ENCODE results near the gene SAMD10. TPM values are rescaled to one million over a fixed set of nuclear protein-coding genes. Genes with fewer than 3 reads are reported as not detected.

The SAMD10 gene
- total RNA-seq, 2 donors from 2014 or later = 1.1 to 1.5 TPM

DNA sequence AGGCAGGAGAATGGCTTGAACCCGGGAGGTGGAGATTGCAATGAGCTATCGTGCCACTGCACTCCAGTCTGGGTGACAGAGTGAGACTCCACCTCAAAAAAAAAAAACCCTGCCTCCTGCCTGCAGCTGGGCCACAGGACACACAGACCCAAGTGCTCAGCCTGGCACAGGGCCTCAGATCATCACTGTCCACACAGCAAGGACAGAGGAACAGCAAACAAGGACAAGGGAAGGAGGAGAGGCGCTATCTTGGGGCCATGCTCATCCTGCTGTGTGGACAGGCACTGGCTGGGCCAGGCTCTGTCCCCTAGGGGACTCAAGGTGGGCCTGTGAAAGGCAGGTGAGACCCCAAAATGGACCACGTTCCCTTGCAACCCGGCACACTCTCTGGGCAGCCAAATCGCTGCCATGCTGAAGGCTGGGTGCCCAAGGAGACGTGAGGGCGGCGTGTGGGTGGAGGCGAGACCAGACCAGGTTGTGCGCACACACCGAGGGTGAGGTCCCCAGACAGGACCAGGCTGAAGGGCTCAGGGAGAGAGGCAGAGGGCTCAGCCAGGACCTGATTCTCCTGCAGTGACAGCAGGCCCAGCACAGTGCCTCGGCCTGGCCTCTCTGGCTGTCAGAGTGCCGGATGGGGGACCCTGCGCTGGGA, 32.3 kb downstream of the SAMD10 start:
- no peak for DNase-seq (ENCODE audit: low spot score)

DNA sequence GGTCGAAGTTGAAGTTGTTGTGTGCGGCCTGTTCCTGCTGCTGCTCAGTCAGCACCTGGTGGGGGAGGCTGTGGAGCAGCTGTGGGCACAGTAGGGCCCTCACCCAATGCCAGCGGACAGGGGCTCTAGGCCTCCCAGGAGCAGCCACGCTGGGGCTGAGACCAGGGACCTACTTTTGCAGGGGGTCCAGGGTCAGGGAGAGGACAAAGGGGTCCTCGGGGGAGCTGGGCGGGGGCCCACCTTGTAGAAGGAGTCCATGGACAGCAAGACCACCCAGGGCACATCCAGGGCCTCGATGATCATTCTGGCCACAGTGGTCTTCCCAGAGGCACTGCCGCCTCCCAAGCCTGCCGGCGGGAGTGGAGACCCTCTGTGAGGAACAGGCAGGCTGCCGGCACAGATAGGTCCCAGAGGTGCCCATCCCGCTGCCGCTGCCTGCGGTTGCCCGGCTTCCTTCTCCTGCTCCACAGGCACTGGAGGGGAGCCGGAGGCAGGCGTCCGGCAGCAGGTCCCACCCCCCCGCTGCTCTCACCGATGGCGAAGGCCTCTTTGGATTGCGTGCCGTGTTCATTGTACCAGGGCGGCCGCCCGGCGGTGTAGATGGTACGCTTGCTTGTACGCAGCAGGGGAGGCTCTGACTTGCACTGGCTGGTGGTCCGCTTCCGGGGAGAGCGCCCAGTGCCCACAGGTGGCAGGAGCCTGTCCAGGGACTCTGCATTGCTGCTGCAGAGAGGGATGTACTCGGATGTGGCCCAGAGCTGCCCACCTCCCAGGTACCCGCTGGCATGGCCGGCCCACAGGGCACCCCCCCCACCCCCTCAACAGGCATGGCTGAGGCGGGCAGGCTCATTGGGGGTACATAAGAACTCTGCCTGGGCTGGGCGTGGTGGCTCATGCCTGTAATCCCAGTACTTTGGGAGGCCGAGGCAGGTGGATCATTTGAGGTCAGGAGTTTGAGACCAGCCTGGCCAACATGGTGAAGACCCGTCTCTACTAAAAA, 33.2 kb downstream of the SAMD10 start:
- no peak for DNase-seq (ENCODE audit: low spot score)
- intact Hi-C loops (cut with DNase I) = no loop called here

More for the DNA sequence above, 32.3 kb downstream of the SAMD10 start:
- intact Hi-C loops (cut with DNase I) = no loop called here

DNA sequence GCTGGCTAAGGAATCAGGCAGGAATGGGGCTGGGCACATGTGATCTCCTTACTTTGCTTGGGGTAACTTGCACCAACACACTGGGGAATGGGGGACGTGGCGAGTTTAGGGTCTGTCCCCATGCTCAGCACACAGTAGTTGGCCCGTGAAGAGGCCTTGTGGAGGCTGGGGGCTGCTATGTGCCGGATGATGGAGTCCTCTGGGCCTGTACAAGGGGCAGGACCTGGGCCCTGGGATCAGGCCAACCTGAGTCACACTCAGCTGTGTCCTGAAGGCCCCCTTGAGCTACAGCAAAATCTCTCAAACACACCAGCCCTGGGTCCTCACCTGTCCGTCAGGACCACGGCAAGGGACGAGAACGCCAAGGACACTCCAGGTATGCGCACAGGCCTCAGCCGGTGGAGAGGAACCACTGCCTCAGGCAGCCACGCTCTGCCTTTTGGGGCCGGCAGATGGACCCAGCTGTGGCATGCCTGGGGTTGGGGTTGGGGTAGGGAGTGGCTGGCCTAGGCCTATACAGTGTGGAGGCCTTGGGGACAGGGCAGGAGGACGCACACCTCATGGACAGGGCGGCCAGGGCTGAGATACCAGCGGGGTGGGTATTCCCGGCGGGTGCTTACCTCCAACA, 34.3 kb downstream of the SAMD10 start:
- intact Hi-C loops (cut with DNase I) = no loop called here
- no peak for DNase-seq (ENCODE audit: low spot score)

DNA sequence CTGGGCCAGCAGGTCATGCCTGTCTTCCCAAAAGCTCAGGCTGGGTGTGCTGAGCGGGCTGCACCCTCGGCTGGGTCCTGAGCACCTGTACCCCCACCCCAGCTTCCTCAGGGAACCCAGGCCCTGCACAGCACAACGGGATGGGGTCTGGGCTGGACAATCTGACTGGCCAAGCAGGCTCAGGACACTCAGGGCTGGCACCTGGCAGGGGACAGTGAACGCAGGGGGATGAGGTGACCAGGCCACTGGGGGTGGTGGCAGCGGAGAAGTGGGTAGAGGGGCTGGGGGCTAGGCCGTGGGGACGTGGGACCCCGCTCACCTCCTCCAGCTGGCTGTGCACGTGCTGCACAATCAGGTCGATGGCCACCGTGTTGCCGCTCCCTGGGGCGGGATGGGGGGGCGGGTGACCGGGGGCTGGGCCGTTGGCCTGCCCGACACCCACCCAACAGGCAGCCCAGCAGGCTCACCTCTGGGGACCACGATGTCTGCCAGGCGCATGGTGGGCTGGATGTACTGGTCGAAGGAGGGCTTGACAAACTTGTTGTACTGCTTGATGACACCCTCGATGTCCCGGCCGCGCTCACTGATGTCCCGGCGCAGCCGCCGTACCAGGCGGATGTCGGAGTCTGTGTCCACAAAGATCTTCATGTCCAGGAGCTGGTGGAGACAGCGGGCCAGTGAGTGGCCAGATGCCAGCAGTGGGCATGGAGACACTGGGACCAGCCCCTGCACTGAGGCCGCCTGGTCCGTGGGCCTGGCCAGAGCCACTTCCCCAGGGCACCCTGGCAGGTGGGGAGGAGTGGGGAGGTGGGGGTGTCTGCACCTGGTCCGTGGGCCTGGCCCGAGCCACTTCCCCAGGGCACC, 35.1 kb downstream of the SAMD10 start:
- no peak for DNase-seq (ENCODE audit: low spot score)
- intact Hi-C loops (cut with DNase I) = no loop called here

DNA sequence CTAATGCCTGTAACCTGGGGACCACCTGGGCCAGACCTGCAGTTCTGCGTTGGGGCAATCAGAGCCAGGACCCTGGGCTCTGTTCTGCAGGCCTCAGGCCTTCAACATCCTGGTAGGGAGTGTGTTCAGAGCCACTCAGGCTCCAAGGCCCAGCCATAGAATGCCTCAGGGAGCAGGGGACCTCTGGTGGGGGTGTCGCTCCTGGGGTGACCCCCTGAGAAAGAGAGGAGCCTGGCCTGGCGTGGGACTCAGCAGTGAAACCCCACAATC, 35.7 kb downstream of the SAMD10 start:
- intact Hi-C loops (cut with DNase I) = no loop called here
- DNase-seq (ENCODE audit: low spot score) = no peak

DNA sequence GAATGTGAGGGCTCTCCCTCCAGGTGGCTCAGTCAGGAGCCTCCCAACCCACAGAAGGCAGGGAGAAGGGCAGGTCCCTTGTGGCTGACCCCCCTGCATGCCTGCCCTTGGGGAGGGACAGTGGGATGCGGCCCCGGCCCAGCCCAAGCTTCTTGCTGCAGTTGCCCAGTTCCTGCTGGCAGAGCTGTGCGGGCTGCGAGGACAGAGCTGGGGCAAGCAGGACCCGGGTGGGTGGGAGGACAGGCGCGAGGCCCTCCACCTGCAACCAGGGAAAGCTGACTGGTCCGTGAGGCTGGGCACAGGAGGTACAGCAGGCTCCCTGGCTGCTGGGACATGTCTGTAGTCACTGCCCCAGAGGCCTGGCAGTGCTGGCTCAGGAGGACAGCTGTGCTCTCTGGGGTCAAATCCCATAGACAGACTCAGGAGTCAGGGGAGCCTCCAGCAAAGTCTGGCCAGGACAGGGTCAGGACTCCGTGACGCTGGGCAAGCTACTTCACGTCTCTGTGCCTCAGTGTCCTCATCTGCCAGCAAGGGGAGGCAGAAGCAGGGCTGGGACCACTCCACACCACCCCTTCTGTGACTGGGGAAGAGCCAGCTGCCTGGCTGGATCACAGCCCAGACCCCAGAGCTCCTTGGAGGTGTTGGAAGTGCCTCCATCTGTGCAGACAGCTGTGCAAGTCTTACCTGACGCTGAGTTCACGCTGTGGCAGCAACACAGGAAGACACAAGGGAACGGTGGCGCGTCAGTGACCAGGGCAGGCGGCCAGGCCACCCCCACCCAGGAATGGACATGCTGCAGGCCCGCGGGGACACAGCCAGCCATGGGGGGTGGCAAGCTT, 36.3 kb downstream of the SAMD10 start:
- intact Hi-C loops (cut with DNase I) = no loop called here
- DNase-seq (ENCODE audit: low spot score) = no peak

DNA sequence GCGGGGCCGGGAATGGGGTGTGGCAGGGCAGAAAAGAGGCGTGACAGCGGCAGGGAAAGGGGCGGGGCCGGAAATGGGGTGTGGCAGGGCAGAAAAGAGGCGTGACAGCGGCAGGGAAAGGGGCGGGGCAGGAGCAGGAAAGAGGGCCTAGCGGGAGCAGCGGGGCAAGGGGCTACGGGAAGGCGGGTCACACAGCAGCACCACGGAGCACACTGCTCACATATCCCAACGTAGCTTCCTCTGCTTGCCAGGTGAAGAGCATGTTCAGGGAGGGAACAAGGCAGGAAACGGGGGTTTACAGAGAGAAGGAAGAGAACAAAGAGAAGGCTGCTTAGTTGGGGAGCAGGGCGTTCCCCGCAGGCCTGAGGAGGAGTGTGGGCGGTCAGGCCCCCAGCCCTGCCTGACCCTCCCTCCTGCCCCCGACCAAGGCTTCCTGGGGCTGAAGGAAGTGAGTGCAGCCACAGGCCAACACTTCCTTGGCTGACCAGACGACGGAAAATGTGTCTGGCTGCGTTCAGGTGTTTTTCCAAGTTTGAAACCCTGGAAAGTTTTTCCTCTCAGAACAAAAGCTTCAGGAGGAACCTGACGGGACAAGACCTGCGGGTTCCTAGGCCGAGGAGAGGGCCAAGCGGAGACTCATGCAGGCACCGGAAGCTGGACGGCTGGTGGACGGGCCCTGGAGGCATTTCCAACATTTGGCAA, 37.0 kb downstream of the SAMD10 start:
- intact Hi-C loops (cut with DNase I) = no loop called here
- no peak for DNase-seq (ENCODE audit: low spot score)

DNA sequence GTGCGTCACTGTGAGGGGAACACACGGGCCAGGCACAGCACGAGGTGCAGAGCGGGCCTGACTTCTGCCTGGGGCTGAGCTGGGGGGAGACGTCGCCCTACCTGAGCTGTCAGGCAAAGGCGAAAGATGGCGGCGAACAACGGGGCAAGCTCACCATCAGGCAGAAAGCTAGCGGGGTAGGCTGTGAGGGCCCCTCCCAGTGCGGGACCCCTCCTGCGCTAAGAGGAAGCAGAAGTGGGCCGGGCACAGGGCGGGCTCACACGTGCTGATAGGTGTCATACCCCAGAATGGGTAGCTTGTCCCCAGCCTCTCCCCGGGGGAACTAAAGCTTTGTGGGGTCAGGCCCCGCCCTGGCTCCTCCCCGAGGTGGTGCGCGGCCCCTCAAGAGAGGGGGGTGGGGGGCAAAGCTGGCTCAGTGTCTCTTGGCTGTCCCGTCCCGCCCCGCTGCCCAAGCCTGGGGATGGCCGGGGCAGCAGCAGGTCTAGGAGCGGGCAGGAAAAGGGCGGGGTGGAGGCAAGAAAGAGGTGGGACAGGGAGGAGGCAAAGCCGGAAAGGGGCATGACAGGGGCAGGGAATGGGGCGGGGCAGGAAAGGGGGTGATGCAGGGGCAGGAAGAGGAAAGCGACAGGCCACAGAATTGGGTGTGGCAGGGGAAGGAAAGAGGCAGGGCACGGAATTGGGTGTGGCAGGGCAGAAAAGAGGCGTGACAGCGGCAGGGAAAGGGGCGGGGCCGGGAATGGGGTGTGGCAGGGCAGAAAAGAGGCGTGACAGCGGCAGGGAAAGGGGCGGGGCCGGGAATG, 38.0 kb downstream of the SAMD10 start:
- intact Hi-C loops (cut with DNase I) = no loop called here
- DNase-seq (ENCODE audit: low spot score) = peak; percentile 94

DNA sequence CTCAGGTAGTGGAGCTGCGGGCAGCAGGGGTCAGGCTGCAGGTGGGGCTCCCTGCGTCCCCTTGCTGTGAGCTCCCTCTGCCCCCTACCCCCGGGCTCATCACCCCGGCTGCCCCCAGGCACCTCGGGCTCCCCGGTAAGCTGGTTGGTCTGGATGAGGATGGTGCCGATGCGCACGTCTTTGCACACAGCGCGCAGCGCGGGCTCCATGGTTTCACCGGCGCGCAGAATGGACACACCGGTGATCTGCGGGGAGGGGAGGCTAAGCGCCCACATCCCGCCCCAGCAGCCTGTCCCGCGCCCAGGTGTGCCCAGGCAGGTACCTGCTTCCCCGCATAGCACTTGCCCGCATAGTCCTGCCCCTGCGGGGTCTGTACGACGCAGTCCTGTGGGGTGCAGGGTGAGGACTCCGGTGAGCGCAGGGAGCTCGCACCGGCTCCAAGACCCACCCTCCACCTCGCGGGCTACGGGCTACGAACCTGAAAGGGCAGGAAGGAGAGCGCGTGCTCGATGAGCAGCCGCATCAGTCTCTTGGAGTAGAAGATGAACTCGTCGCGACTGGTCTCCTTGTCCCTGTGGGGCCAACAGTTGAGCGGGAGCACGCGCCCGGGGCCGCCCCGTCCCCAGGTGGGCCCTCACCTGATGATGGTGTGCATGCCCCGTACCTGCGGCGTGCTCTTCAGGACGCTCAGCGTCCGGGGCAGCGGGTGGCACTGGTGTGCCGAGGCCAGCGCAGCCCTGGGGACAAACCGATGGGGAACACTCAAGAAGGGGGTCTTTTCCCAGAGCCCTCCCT, 38.8 kb downstream of the SAMD10 start:
- intact Hi-C loops (cut with DNase I) = no loop called here
- DNase-seq (ENCODE audit: low spot score) = peak; percentile 77

DNA sequence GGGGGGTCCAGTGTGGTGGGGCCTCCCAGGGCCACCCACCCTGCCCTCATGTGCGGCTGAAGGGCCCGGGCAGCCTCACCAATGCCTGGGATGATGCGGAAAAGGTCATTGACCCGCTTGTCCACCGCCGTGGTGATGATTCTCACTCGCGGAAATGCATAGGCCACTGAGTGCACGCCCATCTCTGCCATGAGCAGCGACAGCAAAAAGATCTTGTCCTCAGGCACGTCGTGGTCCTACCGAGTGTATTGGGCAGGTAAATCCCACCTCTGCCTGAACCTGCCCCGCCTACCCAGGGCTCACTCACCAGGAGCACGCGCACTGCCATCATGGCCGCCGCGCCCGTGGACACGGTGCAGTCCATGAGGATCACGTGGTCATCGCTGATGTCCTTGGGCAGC, 39.4 kb downstream of the SAMD10 start:
- no peak for DNase-seq (ENCODE audit: low spot score)

DNA sequence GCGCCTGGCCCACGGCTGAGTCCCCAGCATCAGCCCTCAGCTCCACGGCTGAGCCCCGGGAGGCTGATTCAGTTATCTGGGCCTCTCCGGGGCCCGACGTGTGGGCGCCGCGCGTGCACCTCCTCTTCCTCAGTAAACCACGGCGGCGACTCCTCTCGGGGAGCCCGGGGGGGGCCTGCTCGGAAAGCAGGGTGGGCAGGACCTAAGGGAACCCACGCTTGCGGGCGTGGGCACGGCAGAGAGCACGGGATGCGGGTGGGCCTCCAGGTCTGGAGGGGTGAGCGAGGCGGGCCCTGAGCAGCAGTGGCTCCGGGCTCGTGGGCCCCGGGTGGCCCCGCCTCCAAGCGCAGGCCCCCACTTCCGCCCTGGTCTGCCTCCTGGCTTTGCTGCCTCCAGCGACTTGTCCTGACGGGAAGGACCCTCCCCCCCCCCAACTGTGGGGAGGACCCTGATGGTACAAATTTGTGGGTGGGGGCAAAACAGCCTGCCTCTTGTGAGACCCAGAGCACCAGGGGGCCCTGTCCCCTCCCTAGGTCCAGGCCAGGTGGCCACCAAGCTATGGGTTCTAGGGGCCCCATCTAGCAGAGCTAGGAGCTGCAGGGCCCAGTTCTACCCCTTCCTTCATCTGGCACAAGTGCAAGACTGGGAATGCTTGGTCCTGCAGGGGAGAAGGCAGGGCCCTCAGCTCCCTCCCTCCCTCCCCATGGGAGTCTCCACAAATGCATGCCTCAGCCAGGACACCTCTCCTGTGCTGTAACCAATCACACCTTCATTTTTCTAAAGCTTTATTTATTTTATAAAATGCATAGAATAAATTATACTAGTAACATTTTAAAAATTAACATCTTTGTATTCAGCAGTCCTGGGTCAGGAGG, 40.1 kb downstream of the SAMD10 start:
- DNase-seq (ENCODE audit: low spot score) = peak; percentile 81
- intact Hi-C loops (cut with DNase I) = no loop called here

More for the DNA sequence above, 39.4 kb downstream of the SAMD10 start:
- intact Hi-C loops (cut with DNase I) = no loop called here

DNA sequence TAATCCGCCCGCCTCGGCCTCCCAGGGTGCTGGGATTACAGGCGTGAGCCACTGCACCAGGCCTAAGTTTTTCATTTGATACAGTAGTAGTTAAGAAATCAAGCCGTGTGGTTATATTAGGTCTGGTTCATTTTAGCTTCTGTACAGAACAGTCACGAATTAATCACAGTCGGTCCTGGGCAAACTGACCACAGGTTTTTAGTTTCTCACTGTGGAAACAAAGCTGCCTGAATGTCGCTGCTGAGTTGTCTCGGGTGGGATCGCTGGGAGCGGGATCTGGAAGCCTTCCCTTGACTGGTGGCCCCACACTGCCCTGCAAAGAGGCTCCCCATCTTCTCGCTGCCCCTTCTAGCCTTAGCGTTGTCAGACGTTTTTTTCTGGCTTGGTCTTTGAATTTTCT, 41.8 kb downstream of the SAMD10 start:
- intact Hi-C loops (cut with DNase I) = no loop called here
- DNase-seq (ENCODE audit: low spot score) = no peak

DNA sequence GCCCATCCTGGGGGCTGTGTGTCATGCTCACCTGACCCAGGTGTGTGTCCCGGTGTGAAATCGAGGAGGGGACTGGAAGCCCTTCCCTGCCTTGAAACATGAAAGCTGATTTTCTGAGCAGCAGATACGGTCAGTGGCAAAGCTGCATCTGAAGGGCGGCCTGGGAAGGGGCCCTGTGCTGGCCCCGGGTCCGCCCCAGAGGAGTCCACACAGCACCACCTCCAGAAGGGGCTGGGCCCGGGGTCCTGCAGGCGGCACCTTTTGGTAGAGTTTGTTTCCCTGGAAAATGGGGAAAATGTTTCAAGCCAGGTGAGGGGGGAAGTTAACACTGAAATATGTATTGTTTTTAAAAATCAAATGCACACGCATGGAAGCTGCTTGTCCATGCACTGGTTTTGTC, 44.0 kb downstream of the SAMD10 start:
- DNase-seq (ENCODE audit: low spot score) = no peak
- intact Hi-C loops (cut with DNase I) = no loop called here

DNA sequence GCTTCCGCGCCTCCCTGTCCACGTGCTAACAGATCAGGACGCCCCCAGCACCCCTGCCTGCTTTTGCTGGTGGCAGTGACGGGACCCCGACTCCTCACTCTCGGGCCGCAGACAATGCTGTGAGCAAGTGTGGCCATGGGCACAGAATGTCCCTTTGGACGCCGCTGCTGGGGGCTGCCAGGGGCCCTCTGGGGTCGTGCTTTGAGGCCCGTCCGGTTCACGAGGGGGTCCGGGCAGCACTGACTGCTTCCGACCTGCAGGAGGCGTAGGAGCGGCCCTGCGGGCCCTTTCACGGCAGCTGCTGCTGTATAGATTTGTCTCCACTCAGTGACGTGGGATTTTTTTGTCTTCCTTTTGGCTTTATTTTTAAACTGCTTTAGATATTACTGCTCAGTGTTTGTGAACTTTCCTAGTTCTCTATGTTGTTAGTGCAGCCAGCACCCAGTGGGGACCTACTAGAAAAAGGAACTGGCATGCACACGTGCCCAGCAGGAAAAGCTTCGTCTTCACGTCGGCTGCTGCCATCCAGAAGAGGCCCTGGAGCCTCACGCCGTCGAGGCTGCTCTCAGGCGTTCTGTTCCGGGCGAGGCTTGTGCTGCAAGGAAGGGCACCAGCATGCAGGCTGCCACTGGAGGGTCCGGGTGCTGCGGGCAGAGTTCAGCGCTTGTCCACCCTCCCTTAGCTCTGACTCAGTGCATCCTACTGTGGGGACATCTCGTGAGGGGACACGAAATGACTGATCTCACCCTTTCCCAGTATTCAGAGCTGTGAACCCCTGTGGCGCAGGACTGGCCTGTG, 45.0 kb downstream of the SAMD10 start:
- intact Hi-C loops (cut with DNase I) = no loop called here
- DNase-seq (ENCODE audit: low spot score) = no peak

DNA sequence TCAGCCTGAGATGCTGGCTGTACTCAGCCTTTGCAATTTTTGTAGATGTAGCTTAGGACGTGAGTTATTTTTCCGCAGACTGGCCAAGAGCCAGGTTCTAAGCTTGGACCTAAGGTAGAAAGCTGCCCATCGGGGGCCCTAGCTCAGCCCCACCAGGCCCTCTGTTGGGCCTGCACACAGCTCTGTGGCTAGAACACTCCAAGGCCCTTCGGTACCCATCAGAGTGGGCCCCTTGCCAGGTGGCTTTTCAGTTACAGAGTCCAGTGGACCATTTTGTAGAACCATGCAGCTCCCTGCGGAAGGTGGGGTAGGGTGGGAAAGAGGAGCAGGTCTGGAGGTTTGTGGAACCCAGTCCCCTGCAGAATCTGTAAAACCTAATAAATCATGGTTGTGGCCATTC, 45.8 kb downstream of the SAMD10 start:
- no peak for DNase-seq (ENCODE audit: low spot score)
- intact Hi-C loops (cut with DNase I) = no loop called here
